Natural killer cell (primary cell): Measurements from ENCODE around the gene JPH2. TPM values are rescaled to one million over a fixed set of nuclear protein-coding genes. Genes with fewer than 3 reads are reported as not detected.

Source experiments
- ATAC-seq, 3 donors: fragments of 150-1000 bp in 2 of 3; fragments of 200-7000 bp in 1 of 3; cut with Tn5 transposase; 1 replicate in 1 of 3; 2 replicates in 2 of 3; pipeline ENCODE4 v1.10.0; 2021; ENCODE audit warnings: mild to moderate bottlenecking in 2 of 3, moderate library complexity in 2 of 3
- DNase-seq, 2 donors: peaks; one replicate each; pipeline versions ENCODE4 v3.0.0 to v3.0.0-alpha.2; 2013 to 2021; ENCODE audit warnings: mixed read lengths in 1 of 2
- H3K27ac ChIP-seq: one replicate; pipeline ENCODE4 v1.5.1; 2013; ENCODE audit warnings: mild to moderate bottlenecking, low read length
- H3K27me3 ChIP-seq: one replicate; pipeline ENCODE4 v1.6.1; 2013; ENCODE audit warnings: low read length; ENCODE audit not compliant: control insufficient read depth, insufficient read depth
- H3K36me3 ChIP-seq: one replicate; pipeline ENCODE4 v1.6.1; 2013; ENCODE audit warnings: low read length; ENCODE audit not compliant: control insufficient read depth, insufficient read depth
- H3K4me1 ChIP-seq: one replicate; pipeline ENCODE4 v1.6.1; 2013; ENCODE audit warnings: low read length; ENCODE audit not compliant: control insufficient read depth, insufficient read depth
- H3K4me3 ChIP-seq: one replicate; pipeline ENCODE4 v1.5.1; 2013; ENCODE audit warnings: low read length
- H3K9me3 ChIP-seq: one replicate; pipeline ENCODE4 v1.6.1; 2013; ENCODE audit warnings: low read length; ENCODE audit not compliant: control insufficient read depth, insufficient read depth
- H3K27ac Mint-ChIP-seq, 2 donors: one replicate each; pipeline ENCODE4 v1.8.0; 2022; ENCODE audit warnings: mild to moderate bottlenecking in 2 of 2, mixed read lengths in 2 of 2, moderate library complexity in 1 of 2
- H3K27me3 Mint-ChIP-seq, 2 donors: one replicate each; pipeline ENCODE4 v1.8.0; 2022; ENCODE audit warnings: low read depth in 2 of 2, mixed read lengths in 2 of 2
- H3K36me3 Mint-ChIP-seq: one replicate; pipeline ENCODE4 v1.8.0; 2022; ENCODE audit warnings: mixed read lengths
- H3K4me1 Mint-ChIP-seq, 2 donors: one replicate each; pipeline ENCODE4 v1.8.0; 2022; ENCODE audit warnings: mixed read lengths in 2 of 2
- H3K4me3 Mint-ChIP-seq: one replicate; pipeline ENCODE4 v1.8.0; 2022; ENCODE audit warnings: mild to moderate bottlenecking, moderate library complexity, mixed read lengths
- H3K9me3 Mint-ChIP-seq, 2 donors: one replicate each; pipeline ENCODE4 v1.8.0; 2022; ENCODE audit warnings: mixed read lengths in 2 of 2
- CTCF ChIP-seq: fragments of 200-600 bp; IDR thresholded peaks from one replicate; pipeline ENCODE4 v1.8.0; 2022; ENCODE audit warnings: antibody characterized with exemption
- WGBS: methylation state at CpG from one replicate; pipeline ENCODE4 v1.1.7; 2013; ENCODE audit warnings: missing lambda C conversion rate; ENCODE audit not compliant: insufficient coverage; 5-methylcytosine and 5-hydroxymethylcytosine counted together
- intact Hi-C: fragments of 100-400 bp; cut with micrococcal nuclease; formaldehyde crosslinking; loops from one replicate; pipeline ENCODE4 v1.14.2; 2022
- total RNA-seq, 4 donors: library from RNA; stranded (reverse); fragments of 120-200 nt in 1 of 4; gene quantifications; one replicate each; pipeline versions ENCODE4 v1.2.3 to v1.2.4, GENCODE V29; 2013 to 2022

JPH2 gene
- total RNA-seq, 3 donors from 2014 or later (not counting 1 experiment from before 2014, with no cell fraction given), result not detected

- peak overlapping the region; percentile 86 for H3K4me3 Mint-ChIP-seq
- H3K27ac ChIP-seq, result peak overlapping the region; percentile 84
- peak overlapping the region; percentile 82 to 88 for H3K27ac Mint-ChIP-seq
- H3K9me3 ChIP-seq, result no peaks in the 10 kb centered on the region
- no peak for TF ChIP-seq CTCF
- H3K27me3 Mint-ChIP-seq, result peaks cover 43 to 45% of the 10 kb centered on the region in 2 donors
- H3K4me1 ChIP-seq, result peaks cover 43% of the 10 kb centered on the region
- peaks cover 31 to 47% of the 10 kb centered on the region in 2 donors for H3K4me1 Mint-ChIP-seq
- no peaks in the 10 kb centered on the region for H3K9me3 Mint-ChIP-seq
- H3K4me3 ChIP-seq, result no peak overlapping the region
- WGBS, result 34% methylated on average over 17 of the region's 17 CpGs
- no peaks in the 10 kb centered on the region for H3K36me3 Mint-ChIP-seq
- no peaks in the 10 kb centered on the region for H3K36me3 ChIP-seq
- DNase-seq (peak in 1 of 2 donors; percentile 85), ATAC-seq (peak; percentile 35 to 55 (median 46))
- peaks cover 3% of the 10 kb centered on the region for H3K27me3 ChIP-seq
- intact Hi-C loops, result loop anchor here (5.0 kb wide), 1 partner anchor 88 kb away; no protein-coding TSS in a partner anchor
Observed at GRCh38 chr20:44070139-44070900, 116.7 kb downstream of the JPH2 start.

GRCh38 chr20:44069203-44070011, 117.6 kb downstream of the JPH2 start:
- WGBS, result 2% methylated on average over 26 of the region's 26 CpGs
- Histone ChIP-seq H3K27me3 (peaks cover 3% of the 10 kb centered on the region), H3K36me3 (no peaks in the 10 kb centered on the region), H3K4me1 (peaks cover 37% of the 10 kb centered on the region), H3K4me3 (peak overlapping the region; percentile 14), H3K9me3 (no peaks in the 10 kb centered on the region), H3K27ac (peak overlapping the region; percentile 84)
- H3K4me1 Mint-ChIP-seq, result peaks cover 24 to 38% of the 10 kb centered on the region in 2 donors
- ATAC-seq, result peak; percentile 75 to 80 (median 77)
- H3K27me3 Mint-ChIP-seq, result peaks cover 34 to 36% of the 10 kb centered on the region in 2 donors
- H3K4me3 Mint-ChIP-seq, result peak overlapping the region; percentile 86
- no peaks in the 10 kb centered on the region for H3K9me3 Mint-ChIP-seq
- TF ChIP-seq CTCF, result no peak
- H3K36me3 Mint-ChIP-seq, result no peaks in the 10 kb centered on the region
- peak; percentile 53 to 93 for DNase-seq
- peak overlapping the region; percentile 82 to 88 for H3K27ac Mint-ChIP-seq
- intact Hi-C loops, result loop anchor here (1.0 to 5.0 kb wide), 3 partner anchors 42 to 110 kb away; no protein-coding TSS in a partner anchor

DNA sequence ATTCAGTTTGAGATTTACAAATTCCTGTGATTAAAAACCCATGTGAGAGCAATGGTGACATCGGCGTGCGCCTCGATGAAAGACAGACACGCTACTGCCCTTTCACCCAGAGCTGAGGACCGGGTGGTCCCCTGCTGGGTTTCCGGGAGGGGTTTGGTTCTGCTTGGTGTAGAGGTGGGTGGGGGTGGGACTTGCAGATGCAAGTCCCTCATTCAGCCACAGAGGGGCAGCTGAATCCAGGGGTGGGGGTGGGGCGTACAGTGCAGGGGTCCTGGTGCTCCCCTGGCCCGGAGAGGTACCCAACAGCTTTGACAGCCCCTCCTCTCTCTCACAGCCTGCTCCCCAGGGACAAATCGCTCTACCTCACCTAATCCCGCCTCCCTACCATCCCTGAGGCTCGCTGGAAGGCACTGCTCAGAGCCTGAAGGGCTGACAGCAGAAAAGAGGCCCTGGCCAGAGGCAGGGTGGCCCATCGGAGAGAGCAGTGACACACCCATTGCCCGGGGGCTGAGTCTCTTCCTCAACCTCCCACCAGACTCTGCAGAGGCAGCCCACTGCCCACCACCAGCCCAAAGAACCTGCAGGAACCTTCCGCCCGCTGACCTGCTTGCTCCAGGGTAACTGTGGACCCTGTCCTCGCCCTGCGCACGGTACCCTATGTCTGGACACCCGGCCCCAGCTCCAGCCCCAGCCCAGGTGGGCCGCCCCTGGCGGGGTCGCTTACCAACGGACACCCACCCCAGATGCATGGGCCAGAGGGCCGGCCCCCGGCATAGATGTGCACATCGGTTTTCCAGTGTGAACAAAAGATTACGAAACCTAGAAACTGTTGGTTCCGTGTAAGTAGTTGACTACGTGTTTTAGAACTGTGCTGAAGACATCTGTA, 118.4 kb downstream of the JPH2 start:
- ATAC-seq, result peak in 2 of 3 donors; percentile 6 to 12
- TF ChIP-seq CTCF, result no peak
- peak overlapping the region; percentile 82 to 88 for H3K27ac Mint-ChIP-seq
- Histone ChIP-seq H3K27ac (peak overlapping the region; percentile 84), H3K9me3 (no peaks in the 10 kb centered on the region), H3K36me3 (no peaks in the 10 kb centered on the region), H3K27me3 (peaks cover 3% of the 10 kb centered on the region), H3K4me1 (peaks cover 37% of the 10 kb centered on the region), H3K4me3 (peak overlapping the region; percentile 14)
- peak in 1 of 2 donors; percentile 41 for DNase-seq
- H3K4me3 Mint-ChIP-seq, result peak overlapping the region; percentile 86
- H3K27me3 Mint-ChIP-seq, result peaks cover 28 to 35% of the 10 kb centered on the region in 2 donors
- peaks cover 24 to 38% of the 10 kb centered on the region in 2 donors for H3K4me1 Mint-ChIP-seq
- H3K9me3 Mint-ChIP-seq, result no peaks in the 10 kb centered on the region
- no peaks in the 10 kb centered on the region for H3K36me3 Mint-ChIP-seq
- intact Hi-C loops, result loop anchor here (1.0 to 5.0 kb wide), 2 partner anchors 41 to 109 kb away; no protein-coding TSS in a partner anchor
- 65% methylated on average over 30 of the region's 30 CpGs for WGBS
